GM12873 (cell line): ENCODE data around the gene ADORA1.

Experiments
- CTCF ChIP-seq: IDR thresholded peaks from 2 replicates; pipeline ENCODE4 v1.5.1; 2012; ENCODE audit warnings: low read depth, mild to moderate bottlenecking, moderate library complexity, low read length, control low read depth; ENCODE audit not compliant: insufficient read depth; ENCODE audit errors: missing control alignments

Gene ADORA1

GRCh38 chr1:203097001-203097400, 30.5 kb upstream of the ADORA1 start:
- TF ChIP-seq CTCF: no peak

- TF ChIP-seq CTCF: no peak
Observed at GRCh38 chr1:203098445-203098844, 29.1 kb upstream of the ADORA1 start.

GRCh38 chr1:203098914-203099520, 28.5 kb upstream of the ADORA1 start:
- no peak for TF ChIP-seq CTCF

- no peak for TF ChIP-seq CTCF
Observed at GRCh38 chr1:203099805-203100515, 27.6 kb upstream of the ADORA1 start.

- no peak for TF ChIP-seq CTCF
Observed at GRCh38 chr1:203100516-203100869, 27.0 kb upstream of the ADORA1 start.

- no peak for TF ChIP-seq CTCF
Observed at GRCh38 chr1:203101813-203102634, 25.5 kb upstream of the ADORA1 start.

GRCh38 chr1:203103216-203103615, 24.3 kb upstream of the ADORA1 start:
- no peak for TF ChIP-seq CTCF
